HG03571 (cell line): Measurements from ENCODE around the gene FAM9B.
"Not testable (repeated sequence)": the region's sequence is repeated elsewhere in the genome, so short reads cannot be mapped to it uniquely, and the experiment has no call there.

Experiments used
- ATAC-seq: cut with Tn5 transposase; IDR thresholded peaks from one replicate; pipeline ENCODE4 v1.9.1; 2021; ENCODE audit not compliant: unreplicated experiment

The FAM9B gene

GRCh38 chrX:9033989-9034388 lies at the start of gene FAM9B:
Gene FAM9B, minus strand, starts transcription at chrX:9034127. Its CDS starts 1,141 bp downstream, at chrX:9032986.
- no peak for ATAC-seq

GRCh38 chrX:9081271-9081670 lies 47.3 kb upstream of the FAM9B start:
- no peak for ATAC-seq

- ATAC-seq, result no peak
Measured at GRCh38 chrX:9074326-9074725, 40.4 kb upstream of the FAM9B start.

GRCh38 chrX:9072281-9072680 lies 38.4 kb upstream of the FAM9B start:
- ATAC-seq, result no peak

- ATAC-seq, result no peak
Measured at GRCh38 chrX:9071031-9071650, 37.2 kb upstream of the FAM9B start.

- ATAC-seq, result no peak
Measured at GRCh38 chrX:9069573-9069972, 35.6 kb upstream of the FAM9B start.

GRCh38 chrX:9064694-9065093 lies 30.8 kb upstream of the FAM9B start:
- no peak for ATAC-seq

- ATAC-seq, result no peak
Measured at GRCh38 chrX:9062641-9063040, 28.7 kb upstream of the FAM9B start.

GRCh38 chrX:9055354-9055753 lies 21.4 kb upstream of the FAM9B start:
- ATAC-seq, result no peak

GRCh38 chrX:9052081-9052480 lies 18.2 kb upstream of the FAM9B start:
- no peak for ATAC-seq

- no peak for ATAC-seq
Measured at GRCh38 chrX:9050331-9050730, 16.4 kb upstream of the FAM9B start.

GRCh38 chrX:9048801-9049200 lies 14.9 kb upstream of the FAM9B start:
- ATAC-seq, result no peak

GRCh38 chrX:9038244-9038643 lies 4.3 kb upstream of the FAM9B start:
- ATAC-seq, result no peak

- ATAC-seq, result no peak
Measured at GRCh38 chrX:9037296-9037695, 3.4 kb upstream of the FAM9B start.

GRCh38 chrX:9033586-9033985 lies 341 bp downstream of the FAM9B start:
- no peak for ATAC-seq

GRCh38 chrX:9033179-9033578 lies 748 bp downstream of the FAM9B start:
- ATAC-seq, result no peak

- ATAC-seq, result no peak
Measured at GRCh38 chrX:9023293-9023692, 10.6 kb downstream of the FAM9B start.

- no peak for ATAC-seq
Measured at GRCh38 chrX:9019151-9019550, 14.8 kb downstream of the FAM9B start.

- ATAC-seq, result not testable (repeated sequence)
Measured at GRCh38 chrX:9018332-9018731, 15.6 kb downstream of the FAM9B start.

- no peak for ATAC-seq
Measured at GRCh38 chrX:9003041-9003440, 30.9 kb downstream of the FAM9B start.

GRCh38 chrX:8988446-8988845 lies 45.5 kb downstream of the FAM9B start:
- no peak for ATAC-seq

GRCh38 chrX:8987672-8988250 lies 46.2 kb downstream of the FAM9B start:
- no peak for ATAC-seq

- ATAC-seq, result no peak
Measured at GRCh38 chrX:8984231-8984630, 49.7 kb downstream of the FAM9B start.
